HEK293T (cell line): Measurements from ENCODE around the gene CTSO.

ENCODE experiments used
- CTCF ChIA-PET: fragments of 350-600 bp; formaldehyde crosslinking; extraction: SDS; loops from one replicate; lab custom pipeline; 2021; ENCODE audit warnings: antibody characterized with exemption, inconsistent platforms; lab: Yijun Ruan, JAX
- POLR2A ChIA-PET: fragments of 350-600 bp; formaldehyde crosslinking; extraction: SDS; loops from one replicate; lab custom pipeline; 2020; ENCODE audit warnings: antibody characterized with exemption, inconsistent platforms; lab: Yijun Ruan, JAX
- DNase-seq: peaks from one replicate; pipeline ENCODE4 v3.0.0; 2012; ENCODE audit warnings: mixed read lengths; ENCODE audit errors: extremely low spot score
- ARNT ChIP-seq: fragments of 450-650 bp; IDR thresholded peaks from 2 replicates; pipeline ENCODE4 v1.6.1; 2017; ENCODE audit warnings: mild to moderate bottlenecking
- BHLHE40 ChIP-seq: fragments of 450-650 bp; IDR thresholded peaks from 2 replicates; pipeline ENCODE4 v1.6.1; 2016; ENCODE audit warnings: mild to moderate bottlenecking, moderate library complexity, borderline replicate concordance
- CTBP1 ChIP-seq: fragments of 450-650 bp; IDR thresholded peaks from 2 replicates; pipeline ENCODE4 v1.6.1; 2016; ENCODE audit warnings: borderline replicate concordance
- ELF4 ChIP-seq: fragments of 450-650 bp; IDR thresholded peaks from 2 replicates; pipeline ENCODE4 v1.6.1; 2017; ENCODE audit warnings: antibody characterized with exemption
- FOXA1 ChIP-seq: fragments of 450-650 bp; IDR thresholded peaks from 2 replicates; pipeline ENCODE4 v1.6.1; 2016; ENCODE audit warnings: mild to moderate bottlenecking
- FOXK2 ChIP-seq: fragments of 450-650 bp; IDR thresholded peaks from 2 replicates; pipeline ENCODE4 v1.6.1; 2016; ENCODE audit warnings: mild to moderate bottlenecking
- FOXM1 ChIP-seq: fragments of 450-650 bp; IDR thresholded peaks from 2 replicates; pipeline ENCODE4 v1.6.1; 2017; ENCODE audit warnings: mild to moderate bottlenecking, borderline replicate concordance
- HDGF ChIP-seq: fragments of 450-650 bp; IDR thresholded peaks from 2 replicates; pipeline ENCODE4 v1.6.1; 2017; ENCODE audit warnings: antibody characterized with exemption, borderline replicate concordance
- L3MBTL2 ChIP-seq: fragments of 450-650 bp; conservative IDR thresholded peaks from 2 replicates; pipeline ENCODE4 v1.6.1; 2016; ENCODE audit warnings: mild to moderate bottlenecking
- LEF1 ChIP-seq: fragments of 450-650 bp; IDR thresholded peaks from 2 replicates; pipeline ENCODE4 v1.6.1; 2017; ENCODE audit warnings: mild to moderate bottlenecking, borderline replicate concordance
- NFRKB ChIP-seq: fragments of 450-650 bp; IDR thresholded peaks from 2 replicates; pipeline ENCODE4 v1.6.1; 2016; ENCODE audit warnings: mild to moderate bottlenecking, moderate library complexity
- SP1 ChIP-seq: fragments of 450-650 bp; IDR thresholded peaks from 2 replicates; pipeline ENCODE4 v1.6.1; 2017
- SUZ12 ChIP-seq: fragments of 450-650 bp; IDR thresholded peaks from 2 replicates; pipeline ENCODE4 v1.6.1; 2016; ENCODE audit warnings: mild to moderate bottlenecking
- TARDBP ChIP-seq: fragments of 450-650 bp; IDR thresholded peaks from 2 replicates; pipeline ENCODE4 v1.6.1; 2016
- ZNF384 ChIP-seq: fragments of 450-650 bp; IDR thresholded peaks from 2 replicates; pipeline ENCODE4 v1.6.1; 2016
- TF ChIP-seq, protein P1 (sequence below): fragments of 450-650 bp; IDR thresholded peaks from 2 replicates; pipeline ENCODE4 v1.6.1; 2016

CTSO gene

GRCh38 chr4:155883895-155884294 lies 69.8 kb downstream of the CTSO start:
- ChIA-PET POLR2A (no interaction called here), CTCF (no interaction called here)
- no peak for DNase-seq
- TF ChIP-seq SUZ12 (no peak), SP1 (no peak)

DNA sequence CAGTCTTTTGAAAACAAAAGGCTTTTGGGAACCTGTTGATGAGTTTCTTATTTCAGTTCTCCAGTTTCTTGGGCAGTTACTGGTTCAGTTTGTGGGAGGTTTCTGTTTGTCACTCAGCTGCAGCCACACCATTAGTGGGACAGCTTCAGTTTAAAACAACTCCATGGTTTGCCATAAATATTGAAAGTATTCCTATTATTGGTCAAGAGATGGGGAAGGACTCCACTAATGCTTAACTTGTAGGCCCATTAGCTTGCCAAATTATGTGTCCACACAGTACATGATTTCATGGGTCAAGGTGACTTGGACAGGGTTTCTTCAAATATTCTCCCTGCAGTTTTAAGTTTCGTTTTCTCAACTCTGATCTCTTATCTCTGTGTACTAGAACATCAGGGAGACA lies 72.1 kb downstream of the CTSO start:
- no peak for DNase-seq
- ChIA-PET POLR2A (interaction anchor here (1.3 kb wide), 1 partner anchor 72 kb away, joined by 4 read pairs; the partner anchor contains the start of gene CTSO), CTCF (interaction anchor here (0.6 kb wide), 1 partner anchor 9 kb away, joined by 3 read pairs; no protein-coding TSS in a partner anchor)
- TF ChIP-seq ELF4 (no peak), HDGF (no peak), SP1 (no peak)
- TF ChIP-seq, protein P1, sequence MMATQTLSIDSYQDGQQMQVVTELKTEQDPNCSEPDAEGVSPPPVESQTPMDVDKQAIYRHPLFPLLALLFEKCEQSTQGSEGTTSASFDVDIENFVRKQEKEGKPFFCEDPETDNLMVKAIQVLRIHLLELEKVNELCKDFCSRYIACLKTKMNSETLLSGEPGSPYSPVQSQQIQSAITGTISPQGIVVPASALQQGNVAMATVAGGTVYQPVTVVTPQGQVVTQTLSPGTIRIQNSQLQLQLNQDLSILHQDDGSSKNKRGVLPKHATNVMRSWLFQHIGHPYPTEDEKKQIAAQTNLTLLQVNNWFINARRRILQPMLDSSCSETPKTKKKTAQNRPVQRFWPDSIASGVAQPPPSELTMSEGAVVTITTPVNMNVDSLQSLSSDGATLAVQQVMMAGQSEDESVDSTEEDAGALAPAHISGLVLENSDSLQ: no peak

- TF ChIP-seq NFRKB (no peak), FOXA1 (no peak), L3MBTL2 (no peak), SUZ12 (no peak), TARDBP (no peak), ELF4 (no peak), ZNF384 (no peak), SP1 (no peak), FOXM1 (no peak), BHLHE40 (no peak), LEF1 (no peak), CTBP1 (no peak), ARNT (no peak)
- TF ChIP-seq, protein P1: no peak
- CTCF ChIA-PET: interaction anchor here (1.5 kb wide), 1 partner anchor 15 kb away, joined by 4 read pairs; no protein-coding TSS in a partner anchor
- POLR2A ChIA-PET: no interaction called here
- no peak for DNase-seq
Measured at GRCh38 chr4:155879767-155880166, 73.9 kb downstream of the CTSO start.

DNA sequence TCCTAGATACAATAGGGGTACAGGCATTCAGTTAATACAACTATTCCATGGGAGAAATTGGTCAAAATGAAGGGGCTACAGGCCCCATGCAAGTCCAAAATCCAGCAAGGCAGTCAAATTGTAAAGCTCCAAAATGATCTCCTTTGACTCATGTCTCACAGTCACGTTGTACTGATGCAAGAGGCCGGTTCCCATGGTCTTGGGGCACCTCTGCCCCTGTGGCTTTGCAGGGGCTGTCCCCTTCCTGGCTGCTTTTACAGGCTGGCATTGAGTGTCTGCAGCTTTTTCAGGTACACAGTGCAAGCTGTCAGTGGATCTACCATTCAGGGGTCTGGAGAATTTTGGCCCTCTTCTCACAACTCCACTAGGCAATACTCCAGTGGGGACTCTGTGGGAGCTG lies 75.1 kb downstream of the CTSO start:
- no peak for DNase-seq
- no peak for TF ChIP-seq ARNT
- TF ChIP-seq HDGF: no peak
- no peak for TF ChIP-seq FOXK2
- TF ChIP-seq FOXM1: no peak
- no peak for TF ChIP-seq FOXA1
- no peak for TF ChIP-seq LEF1
- TF ChIP-seq TARDBP: no peak
- TF ChIP-seq SUZ12: no peak
- TF ChIP-seq BHLHE40: no peak
- TF ChIP-seq L3MBTL2: no peak
- no peak for TF ChIP-seq ELF4
- POLR2A ChIA-PET: no interaction called here
- CTCF ChIA-PET: no interaction called here

DNA sequence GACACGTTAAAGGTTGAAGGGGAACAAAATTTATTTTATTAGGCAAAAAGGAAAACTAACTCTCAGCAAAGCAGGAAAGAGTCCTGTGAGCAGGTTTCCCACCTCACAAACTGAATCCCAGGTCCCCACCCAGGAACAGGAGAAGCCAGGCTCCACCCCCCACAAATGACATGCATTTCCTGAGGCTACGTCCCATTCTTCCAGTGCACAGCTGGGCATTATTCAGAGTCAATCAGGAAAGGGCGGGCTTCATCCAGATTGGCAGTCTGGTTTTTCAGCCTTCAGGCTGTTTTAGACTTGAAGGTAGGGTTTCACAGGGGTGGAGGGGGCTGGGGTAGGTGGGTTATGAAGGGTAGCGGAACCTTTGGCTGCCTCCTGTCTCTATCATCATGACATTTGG lies 75.7 kb downstream of the CTSO start:
- POLR2A ChIA-PET: no interaction called here
- CTCF ChIA-PET: no interaction called here
- no peak for DNase-seq
- no peak for TF ChIP-seq LEF1
- no peak for TF ChIP-seq ELF4

GRCh38 chr4:155875878-155876277 lies 77.8 kb downstream of the CTSO start:
- TF ChIP-seq, protein P1: no peak
- no peak for TF ChIP-seq FOXM1
- no peak for TF ChIP-seq FOXK2
- no peak for TF ChIP-seq FOXA1
- no peak for TF ChIP-seq LEF1
- TF ChIP-seq L3MBTL2: no peak
- no peak for TF ChIP-seq HDGF
- TF ChIP-seq ARNT: no peak
- TF ChIP-seq ZNF384: no peak
- TF ChIP-seq BHLHE40: no peak
- no peak for TF ChIP-seq SP1
- TF ChIP-seq TARDBP: no peak
- no peak for TF ChIP-seq NFRKB
- TF ChIP-seq ELF4: no peak
- no peak for TF ChIP-seq CTBP1
- TF ChIP-seq SUZ12: no peak
- DNase-seq: no peak
- ChIA-PET CTCF (no interaction called here), POLR2A (no interaction called here)
